ENCODE measurements around the gene LRRC36.
A peak's percentile ranks its signal among the peaks of the same experiment; 100 is the strongest.

LRRC36 gene

DNA sequence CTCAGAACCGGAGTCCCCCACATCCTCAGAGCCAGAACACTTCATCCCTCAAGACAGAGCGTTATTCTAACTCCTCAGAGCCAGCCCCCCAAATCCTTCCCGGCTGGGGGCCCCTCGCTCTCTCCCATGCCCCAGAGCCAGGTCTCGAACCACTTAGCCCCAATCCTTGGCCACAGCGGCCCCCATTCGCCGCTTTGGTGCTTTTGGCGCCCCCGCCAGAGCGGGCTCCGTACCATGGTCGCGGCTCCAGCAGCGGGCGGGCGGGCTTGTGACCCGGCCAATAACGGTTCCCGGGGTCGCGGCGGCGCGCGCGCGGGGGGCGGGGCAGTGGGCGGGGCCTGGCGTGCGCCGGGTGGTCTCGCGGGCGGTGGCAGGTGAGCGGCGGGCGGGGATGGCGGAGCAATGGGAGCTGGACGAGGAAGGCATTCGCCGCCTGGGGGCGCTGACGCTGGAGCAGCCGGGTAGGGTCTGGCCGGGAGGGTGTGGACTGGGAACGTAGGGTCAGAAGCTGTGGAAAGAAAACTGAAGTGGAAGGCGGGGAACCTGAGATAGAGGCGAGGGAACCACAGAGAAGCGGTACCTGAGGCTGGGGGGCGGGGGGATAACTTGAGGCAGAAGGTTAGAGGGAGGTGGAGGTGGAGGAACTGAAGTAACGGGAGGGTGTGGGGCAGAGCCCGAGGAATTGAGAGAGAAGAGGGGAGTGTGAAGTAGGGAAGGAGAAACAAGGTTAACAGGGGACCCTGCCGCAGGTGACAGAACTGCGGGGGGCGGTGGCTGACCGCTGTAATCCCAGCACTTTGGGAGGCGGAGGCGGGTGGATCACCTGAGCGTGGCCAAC lies at the start of gene LRRC36, which contains the start of gene KCTD19:
LRRC36 (plus strand) TSS at position 344 of the 838 bp plus-strand sequence; CDS start at position 392, 48 bp downstream.
KCTD19 (minus strand) TSS at position 270 of the 838 bp plus-strand sequence; CDS start at position 236, 34 bp downstream.
- peak within 1 kb of the TSS; percentile 43 for H3K4me3 ChIP-seq (ENCODE audit: low read depth, low read length)

GRCh38 chr16:67277294-67277998 lies 49.2 kb upstream of the LRRC36 start:
- H3K4me3 ChIP-seq (ENCODE audit: low read depth, low read length) = no peak overlapping the region

DNA sequence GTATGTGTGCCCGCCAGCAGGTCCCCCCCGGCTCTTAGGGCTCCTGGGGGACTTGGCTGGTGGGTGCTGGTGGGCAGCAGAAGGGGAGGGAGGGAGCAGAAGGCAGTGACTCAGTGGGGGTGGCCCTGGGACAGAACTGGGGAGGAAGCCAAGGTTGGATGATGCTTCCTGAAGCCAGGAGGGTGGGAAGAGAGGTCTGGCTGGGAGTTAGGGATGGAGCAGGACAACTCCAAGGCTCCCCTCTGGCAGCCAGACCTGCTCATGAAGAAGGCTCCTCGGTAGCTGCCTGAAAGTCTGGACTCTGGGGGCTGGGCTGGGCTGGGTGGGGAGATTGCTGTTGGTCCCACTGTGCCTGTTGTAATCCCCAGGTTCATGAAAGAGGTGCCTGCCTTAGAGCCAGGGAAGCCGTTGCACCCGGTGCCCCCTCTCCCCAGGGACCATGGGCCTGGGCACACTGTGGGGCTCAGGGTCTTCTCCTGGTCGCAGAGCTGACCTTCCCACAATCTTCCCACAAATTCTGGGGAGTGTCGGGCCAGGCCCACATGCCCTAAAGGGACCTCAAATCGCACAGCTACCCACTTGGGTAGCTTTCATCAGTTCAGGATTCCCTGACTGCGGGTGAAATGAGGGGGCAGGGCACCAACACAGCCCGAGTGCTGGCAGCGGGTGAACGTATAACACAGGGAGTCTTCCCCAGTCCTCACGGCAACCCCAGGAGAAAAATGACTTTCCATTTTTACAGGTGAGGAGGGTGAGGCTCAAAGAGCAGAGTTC lies 48.4 kb upstream of the LRRC36 start:
- H3K4me3 ChIP-seq (ENCODE audit: low read depth, low read length) = peak overlapping the region; percentile 30

DNA sequence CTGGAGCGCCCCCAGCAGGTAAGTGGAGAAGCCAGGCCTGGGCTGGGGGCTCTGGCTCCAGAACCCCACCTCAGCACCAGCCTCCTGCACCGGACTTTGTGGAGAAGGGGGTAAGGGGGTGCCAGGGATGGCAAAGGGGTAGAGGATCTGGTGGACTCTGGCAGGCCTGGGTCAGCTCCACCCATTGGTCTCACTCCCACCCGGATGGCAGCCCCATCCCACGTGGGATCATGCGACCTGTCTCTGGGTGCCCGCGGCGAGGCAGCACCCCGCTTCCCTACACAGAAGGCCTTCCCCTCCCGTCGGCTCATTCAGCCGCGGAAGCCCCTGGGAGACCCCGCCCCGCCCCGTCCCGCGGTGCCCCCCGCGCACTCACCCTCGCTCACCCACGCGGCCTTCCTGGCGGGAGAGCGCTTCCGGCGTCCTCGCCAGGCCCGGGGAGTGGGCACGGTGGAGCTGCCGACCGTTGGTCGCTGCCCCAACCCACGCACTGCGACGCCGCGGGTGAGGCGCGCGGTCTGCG lies 47.8 kb upstream of the LRRC36 start:
- H3K4me3 ChIP-seq (ENCODE audit: low read depth, low read length) = peak overlapping the region; percentile 30

DNA sequence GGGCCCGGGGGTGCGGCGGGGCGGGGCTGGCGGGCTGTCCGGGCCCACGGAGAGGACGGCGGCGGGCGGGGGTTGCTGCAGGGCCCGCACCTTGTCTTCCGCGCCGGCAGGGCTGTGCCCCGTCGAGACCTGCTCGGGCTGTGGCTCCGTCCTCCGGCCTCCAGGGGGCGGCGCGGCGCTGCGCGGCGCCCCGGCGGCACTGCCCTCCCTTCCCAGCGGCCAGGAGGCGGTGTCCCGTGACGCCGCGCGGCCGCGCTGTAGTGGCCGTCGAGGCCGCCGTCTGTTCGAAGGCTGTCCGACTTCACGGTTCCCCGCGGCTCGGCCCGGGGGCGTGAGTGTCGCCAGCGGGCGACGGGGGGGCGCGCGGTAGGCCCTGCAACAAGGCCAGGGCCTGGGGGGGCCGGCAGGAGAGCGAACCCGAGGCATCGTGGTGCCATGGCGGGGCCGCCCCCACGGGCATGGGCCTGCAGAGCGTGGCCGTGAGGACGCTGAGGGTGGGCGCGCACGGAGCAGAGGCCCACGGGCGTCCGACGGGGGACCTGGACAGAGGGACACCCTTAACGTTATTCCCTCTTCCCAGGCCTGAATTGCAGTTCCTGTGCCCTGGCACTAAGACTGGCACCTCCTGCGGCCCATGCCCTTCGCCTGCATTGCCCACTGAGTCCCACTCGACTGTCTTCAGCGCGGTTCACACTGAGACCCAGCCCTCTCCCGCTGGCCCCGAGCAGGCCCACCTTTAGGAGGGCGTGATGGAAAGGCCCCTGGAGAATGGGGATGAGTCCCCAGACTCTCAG lies 47.1 kb upstream of the LRRC36 start, which contains the start of gene PLEKHG4:
PLEKHG4 (plus strand) TSS at position 237 of the 794 bp plus-strand sequence; CDS start at position 750, 513 bp downstream.
- peak within 1 kb of the TSS; percentile 30 for H3K4me3 ChIP-seq (ENCODE audit: low read depth, low read length)

GRCh38 chr16:67280090-67281015 lies 46.3 kb upstream of the LRRC36 start:
- H3K4me3 ChIP-seq (ENCODE audit: low read depth, low read length) = no peak overlapping the region

- H3K4me3 ChIP-seq (ENCODE audit: low read depth, low read length) = no peak overlapping the region
These were observed 44.8 kb upstream of the LRRC36 start for GRCh38 chr16:67281536-67282446.

GRCh38 chr16:67282447-67282805 lies 44.2 kb upstream of the LRRC36 start:
- no peak overlapping the region for H3K4me3 ChIP-seq (ENCODE audit: low read depth, low read length)

DNA sequence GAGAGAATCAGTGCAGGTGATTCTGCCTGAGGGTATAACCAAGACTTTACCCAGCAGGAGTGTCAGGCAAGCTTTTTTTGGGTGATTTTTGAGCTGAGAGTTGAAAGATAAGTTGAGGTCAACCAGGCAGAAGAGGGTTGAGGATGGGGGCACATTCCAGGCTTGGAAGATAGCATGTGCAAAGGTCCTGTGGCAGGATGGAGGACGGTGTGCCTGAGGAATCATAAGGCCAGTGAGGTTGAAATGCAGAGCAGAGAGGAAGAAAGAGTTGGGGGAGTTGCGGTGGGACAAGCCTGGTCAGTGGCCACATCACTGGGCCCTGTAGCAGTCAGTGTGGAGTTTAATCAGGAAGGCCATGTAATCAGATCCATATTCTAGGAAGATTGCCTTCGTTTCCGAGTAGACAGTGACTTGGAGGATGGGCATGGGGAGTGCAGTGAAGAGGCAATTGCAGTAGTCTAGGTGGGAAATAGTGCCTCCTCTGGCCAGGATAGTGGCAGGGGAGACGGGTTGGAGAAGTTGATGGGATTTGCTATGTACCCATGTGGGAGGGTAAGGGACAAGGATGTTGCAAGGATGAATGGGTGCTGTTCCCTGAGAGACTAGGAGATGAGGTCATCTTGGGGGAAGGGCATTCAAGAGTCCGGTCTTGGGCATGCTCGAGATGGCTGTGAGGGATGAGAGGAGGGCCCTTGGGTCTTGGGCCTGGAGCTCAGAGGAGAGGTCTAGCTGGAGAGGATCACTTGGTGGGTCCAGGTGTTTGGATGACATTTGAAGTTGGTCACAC lies 43.4 kb upstream of the LRRC36 start:
- H3K4me3 ChIP-seq (ENCODE audit: low read depth, low read length) = no peak overlapping the region

GRCh38 chr16:67283826-67284555 lies 42.6 kb upstream of the LRRC36 start:
- no peak overlapping the region for H3K4me3 ChIP-seq (ENCODE audit: low read depth, low read length)

GRCh38 chr16:67284699-67285646 lies 41.6 kb upstream of the LRRC36 start:
- H3K4me3 ChIP-seq (ENCODE audit: low read depth, low read length) = no peak overlapping the region

DNA sequence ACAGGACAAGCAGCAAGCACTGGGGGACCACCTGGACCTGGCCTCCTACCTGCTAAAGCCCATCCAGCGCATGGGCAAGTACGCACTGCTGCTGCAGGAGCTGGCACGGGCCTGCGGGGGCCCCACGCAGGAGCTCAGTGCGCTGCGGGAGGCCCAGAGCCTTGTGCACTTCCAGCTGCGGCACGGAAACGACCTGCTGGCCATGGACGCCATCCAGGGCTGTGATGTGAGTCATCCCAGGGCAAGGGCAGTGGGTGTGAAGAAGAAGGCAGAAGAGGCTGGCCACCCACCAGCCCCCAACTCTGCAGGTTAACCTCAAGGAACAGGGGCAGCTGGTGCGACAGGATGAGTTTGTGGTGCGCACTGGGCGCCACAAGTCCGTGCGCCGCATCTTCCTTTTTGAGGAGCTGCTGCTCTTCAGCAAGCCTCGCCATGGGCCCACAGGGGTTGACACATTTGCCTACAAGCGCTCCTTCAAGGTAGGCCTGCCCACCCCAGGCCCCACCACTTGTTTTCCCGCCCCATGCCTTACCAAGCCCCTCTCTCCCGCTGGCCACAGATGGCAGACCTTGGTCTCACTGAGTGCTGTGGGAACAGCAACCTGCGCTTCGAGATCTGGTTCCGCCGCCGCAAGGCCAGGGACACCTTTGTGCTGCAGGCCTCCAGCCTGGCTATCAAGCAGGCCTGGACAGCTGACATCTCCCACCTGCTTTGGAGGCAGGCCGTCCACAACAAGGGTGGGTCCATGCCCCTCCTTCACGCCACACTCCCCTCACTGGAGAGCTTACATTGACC lies 40.0 kb upstream of the LRRC36 start:
- no peak overlapping the region for H3K4me3 ChIP-seq (ENCODE audit: low read depth, low read length)

- H3K4me3 ChIP-seq (ENCODE audit: low read depth, low read length) = no peak overlapping the region
These were observed 38.7 kb upstream of the LRRC36 start for GRCh38 chr16:67287960-67288359.

DNA sequence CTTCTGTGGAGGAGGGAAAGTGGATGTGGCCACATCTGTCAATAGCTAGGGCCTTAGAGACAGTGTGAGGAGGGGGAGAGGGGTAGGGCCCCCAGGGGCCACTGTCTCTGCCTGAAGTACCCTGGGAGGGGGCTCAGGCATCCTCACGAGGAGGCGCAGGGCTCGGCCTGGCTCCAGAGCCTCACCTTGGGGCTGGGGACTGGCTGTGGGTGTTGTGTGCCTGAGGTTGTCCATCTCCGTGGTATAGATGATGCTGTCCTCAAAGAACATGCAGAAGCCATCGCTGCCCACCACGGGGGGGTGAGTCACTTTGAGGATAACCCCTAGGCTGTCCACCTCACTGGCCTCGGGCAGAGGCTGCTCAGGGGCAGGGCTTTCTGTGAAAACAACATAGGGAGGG lies 35.2 kb upstream of the LRRC36 start:
- no peak overlapping the region for H3K4me3 ChIP-seq (ENCODE audit: low read depth, low read length)

Measured in iPS-11a (cell line).